ENCODE data around the gene ORM1.
"Not testable (repeated sequence)": the region's sequence is repeated elsewhere in the genome, so short reads cannot be mapped to it uniquely, and the experiment has no call there.

ORM1 gene

DNA sequence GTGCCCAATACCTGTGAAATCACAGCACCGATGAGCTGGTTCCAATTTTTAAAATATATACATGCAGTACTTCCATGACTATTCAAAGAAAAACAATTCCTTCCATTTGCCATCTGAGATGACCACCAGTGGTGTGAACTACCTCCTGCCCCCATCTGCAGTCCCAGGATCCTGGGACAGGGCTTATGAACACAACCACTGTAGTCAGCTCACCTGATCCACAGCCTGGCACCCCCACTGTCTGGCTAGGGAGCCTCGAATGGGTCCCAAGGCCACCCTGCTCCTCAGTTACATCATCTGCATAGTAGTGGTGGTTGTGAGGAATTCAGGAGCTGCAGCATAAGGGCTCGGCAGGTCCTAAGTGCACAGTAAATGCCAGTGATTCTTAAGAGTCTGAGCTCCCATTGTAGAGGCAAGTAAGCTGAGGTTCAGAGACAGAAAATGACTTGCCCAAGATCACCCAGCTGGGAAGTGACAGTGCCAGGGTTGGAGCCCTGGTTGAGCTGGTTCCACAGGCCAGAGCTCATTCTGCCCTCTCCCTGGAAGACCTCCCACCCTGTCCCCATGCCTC lies 2.9 kb downstream of the ORM1 start:
- not testable (repeated sequence) for DNase-seq

DNA sequence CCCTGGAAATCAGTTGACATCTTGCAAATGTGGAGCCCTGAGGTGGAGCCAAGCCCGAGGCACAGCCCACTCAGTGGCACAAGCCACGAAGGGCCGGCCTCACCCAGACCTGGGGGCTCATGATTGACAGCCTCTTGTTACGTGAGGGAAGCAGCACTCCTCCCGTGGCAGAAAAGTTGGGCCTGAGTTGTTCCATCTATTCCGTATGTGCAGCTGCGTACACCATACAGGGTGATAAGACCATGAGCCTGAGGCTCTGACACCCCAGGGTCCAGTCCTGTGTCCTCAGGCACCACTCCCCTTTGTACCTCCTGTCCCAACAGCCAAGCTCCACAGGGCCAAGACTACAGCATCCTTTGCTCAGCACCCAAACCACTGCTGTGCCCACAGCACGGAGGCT lies 4.9 kb downstream of the ORM1 start:
- DNase-seq = no peak

DNA sequence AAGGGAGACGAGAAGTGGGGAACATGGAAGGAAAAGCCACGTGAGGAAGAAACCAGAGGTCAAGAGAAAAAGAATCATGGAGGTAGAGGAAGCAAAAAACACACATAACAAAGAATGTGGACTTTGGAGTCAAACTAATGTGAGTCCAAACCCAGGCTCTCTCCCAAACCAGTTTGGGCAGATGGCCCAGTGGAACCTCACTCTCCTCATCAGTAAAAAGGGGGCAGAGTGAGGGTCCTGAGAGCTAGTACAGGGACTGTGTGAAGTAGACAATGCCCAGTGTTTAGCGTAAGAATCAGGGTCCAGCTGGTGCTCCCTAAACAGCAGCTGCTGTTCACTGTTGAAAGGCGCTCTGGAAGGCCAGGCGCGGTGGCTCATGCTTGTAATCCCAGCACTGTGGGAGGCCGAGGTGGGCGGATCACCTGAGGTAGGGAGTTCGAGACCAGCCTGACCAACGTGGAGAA lies 5.5 kb downstream of the ORM1 start:
- not testable (repeated sequence) for DNase-seq

DNA sequence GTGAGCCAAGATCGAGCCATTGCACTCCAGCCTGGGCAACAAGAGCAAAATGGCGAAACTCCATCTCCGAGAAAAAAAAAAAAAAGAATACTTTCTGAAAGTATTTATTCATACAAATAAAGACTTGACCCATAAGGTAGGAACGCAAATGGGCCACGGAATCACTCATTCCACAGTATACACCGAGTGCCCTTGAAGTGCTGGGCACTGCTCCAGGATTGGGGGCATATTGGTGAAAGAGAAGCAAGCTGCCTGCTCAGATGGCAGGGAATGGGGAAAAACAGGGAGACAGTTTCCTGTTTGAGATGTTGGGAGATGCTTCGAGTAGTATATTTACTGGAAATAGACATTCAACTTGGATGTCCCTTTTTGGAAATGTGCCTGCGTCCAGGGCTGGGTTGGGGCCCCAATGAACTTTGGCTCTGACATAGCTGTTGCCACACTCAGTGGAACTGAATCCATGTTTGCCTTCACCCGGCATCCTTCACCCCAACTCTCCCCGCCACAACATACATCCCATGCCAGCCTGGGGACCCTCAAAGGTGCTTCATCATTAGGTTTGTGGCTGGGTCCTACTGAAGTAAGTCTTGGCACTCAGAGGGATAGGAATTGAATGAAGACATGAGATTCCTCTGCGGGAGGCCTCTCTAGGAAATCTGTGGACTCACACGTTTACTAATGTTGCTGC lies 6.2 kb downstream of the ORM1 start:
- not testable (repeated sequence) for DNase-seq

DNA sequence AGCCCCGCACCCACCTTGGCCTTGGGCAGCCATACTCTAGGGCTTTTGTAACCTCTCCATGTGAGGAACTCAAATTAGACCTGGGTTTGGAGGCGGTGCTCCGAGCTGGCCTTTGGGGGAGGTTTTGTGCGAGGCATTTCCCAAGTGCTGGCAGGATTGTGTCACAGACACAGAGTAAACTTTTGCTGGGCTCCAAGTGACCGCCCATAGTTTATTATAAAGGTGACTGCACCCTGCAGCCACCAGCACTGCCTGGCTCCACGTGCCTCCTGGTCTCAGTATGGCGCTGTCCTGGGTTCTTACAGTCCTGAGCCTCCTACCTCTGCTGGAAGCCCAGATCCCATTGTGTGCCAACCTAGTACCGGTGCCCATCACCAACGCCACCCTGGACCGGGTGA lies 6.7 kb downstream of the ORM1 start, which contains the start of gene ORM2:
ORM2 (plus strand) TSS at position 245 of the 398 bp plus-strand sequence; CDS start at position 281, 36 bp downstream.
- DNase-seq = not testable (repeated sequence)

DNA sequence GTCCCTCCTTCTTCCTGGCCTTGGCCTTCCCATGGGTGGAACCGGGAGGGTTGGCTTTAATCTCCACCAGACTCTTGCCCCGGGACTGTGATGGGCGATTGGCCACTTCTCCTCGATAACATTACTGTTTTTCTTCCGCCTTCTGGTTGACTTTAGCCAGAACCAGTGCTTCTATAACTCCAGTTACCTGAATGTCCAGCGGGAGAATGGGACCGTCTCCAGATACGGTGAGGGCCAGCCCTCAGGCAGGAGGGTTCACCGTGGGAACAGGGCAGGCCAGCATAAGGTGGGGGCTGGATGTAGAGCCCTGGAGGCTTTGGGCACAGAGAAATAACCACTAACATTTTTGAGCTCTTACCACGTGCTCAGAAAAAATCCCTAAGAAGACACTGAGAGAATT lies 7.7 kb downstream of the ORM1 start:
- no peak for DNase-seq

DNA sequence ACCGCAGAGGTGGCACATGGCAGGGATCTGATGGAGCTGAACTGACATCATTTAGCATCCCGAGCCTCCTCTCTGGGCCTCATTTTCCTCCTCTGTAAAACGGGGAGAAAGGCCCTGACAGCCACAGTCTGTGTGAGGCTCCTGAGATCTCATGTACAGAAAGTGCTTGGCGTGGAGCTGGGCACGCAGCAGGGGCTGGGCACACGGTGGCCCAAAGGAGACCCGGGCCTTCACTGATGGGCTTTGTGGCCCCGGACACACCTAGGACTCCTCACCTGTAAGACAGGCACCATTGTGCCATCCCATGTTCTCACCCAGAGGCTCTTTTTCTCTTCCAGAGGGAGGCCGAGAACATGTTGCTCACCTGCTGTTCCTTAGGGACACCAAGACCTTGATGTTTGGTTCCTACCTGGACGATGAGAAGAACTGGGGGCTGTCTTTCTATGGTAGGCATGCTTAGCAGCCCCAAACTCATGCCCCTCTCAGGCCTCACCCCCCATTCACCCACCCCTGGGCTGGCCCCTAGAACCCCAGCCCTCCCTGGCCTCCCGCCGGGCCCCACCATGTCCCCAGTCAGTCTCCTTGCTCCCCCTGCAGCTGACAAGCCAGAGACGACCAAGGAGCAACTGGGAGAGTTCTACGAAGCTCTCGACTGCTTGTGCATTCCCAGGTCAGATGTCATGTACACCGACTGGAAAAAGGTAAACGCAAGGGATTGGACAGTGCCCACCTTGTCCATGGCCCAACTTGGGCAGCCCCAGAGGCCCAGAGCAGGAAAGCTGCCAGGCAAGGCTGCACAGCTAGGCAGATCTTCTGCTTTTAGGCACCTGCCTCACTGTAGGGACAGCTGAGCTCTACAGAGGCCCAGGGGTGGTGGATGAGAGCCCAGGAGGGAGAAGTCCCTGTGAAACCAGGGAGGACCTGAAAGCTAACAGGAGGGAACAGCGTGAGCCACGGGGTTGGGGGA lies 8.6 kb downstream of the ORM1 start:
- not testable (repeated sequence) for DNase-seq

DNA sequence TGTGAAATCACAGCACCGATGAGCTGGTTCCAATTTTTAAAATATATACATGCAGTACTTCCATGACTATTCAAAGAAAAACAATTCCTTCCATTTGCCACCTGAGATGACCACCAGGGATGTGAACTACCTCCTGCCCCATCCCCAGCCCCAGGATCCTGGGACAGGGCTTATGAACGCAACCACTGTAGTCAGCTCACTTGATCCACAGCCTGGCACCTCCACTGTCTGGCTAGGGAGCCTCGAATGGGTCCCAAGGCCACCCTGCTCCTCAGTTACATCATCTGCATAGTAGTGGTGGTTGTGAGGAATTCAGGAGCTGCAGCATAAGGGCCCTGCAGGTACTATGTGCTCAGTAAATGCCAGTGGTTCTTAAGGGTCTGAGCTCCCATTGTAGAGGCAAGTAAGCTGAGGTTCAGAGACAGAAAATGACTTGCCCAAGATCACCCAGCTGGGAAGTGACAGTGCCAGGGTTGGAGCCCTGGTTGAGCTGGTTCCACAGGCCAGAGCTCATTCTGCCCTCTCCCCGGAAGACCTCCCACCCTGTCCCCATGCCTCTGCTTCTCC lies 9.7 kb downstream of the ORM1 start:
- DNase-seq = not testable (repeated sequence)

DNA sequence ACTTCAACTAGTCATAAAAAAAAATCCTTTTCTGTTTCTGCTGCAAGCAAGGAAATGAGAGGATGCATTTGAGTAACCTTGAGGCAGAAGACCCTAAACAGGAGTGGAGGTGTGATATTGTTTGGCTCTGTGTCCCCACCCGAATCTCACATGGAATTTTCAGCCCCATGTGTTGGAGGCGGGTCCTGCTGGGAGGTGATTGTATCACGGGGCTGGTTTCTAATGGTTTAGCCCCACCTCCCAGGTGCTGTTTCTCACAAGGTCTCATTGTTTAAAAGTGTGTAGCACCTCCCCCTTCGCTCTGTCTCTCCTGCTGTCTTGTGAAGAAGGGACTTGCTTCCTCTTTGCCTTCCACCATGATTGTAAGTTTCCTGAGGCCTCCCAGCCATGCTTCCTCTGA lies 10.8 kb downstream of the ORM1 start:
- not testable (repeated sequence) for DNase-seq

DNA sequence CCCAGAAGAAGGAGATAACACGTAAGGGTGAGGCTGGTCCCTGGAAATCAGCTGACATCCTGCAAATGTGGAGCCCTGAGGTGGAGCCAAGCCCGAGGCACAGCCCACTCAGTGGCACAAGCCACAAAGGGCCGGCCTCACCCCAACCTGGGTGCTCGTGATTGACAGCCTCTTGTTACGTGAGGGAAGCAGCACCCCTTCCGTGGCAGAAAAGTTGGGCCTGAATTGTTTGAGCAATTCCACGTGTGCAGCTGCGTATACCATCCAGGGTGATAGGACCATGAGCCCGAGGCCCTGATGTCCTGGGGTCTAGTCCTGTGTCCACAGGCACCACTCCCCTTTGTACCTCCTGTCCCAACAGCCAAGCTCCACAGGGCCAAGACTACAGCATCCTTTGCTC lies 11.6 kb downstream of the ORM1 start:
- DNase-seq = no peak

DNA sequence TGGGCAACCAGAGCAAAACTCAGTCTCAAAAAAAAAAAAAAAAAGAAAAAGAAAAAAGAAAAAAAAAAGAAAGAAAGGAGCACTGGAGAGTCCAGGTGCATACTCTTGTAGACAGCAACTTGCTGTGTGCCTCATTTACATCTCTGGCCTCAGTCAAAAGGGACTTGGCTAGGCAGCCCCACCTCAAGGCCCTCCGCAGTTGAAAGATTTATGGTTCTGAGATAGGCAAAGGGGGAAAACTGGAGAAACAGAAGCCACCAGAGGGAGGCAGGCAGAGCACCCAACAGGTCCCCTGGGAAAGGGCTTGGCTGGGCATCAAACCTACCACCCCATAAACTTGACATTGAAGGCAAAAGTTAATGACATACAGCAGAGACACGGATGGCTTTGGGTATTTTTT lies 12.8 kb downstream of the ORM1 start:
- DNase-seq = no peak

DNA sequence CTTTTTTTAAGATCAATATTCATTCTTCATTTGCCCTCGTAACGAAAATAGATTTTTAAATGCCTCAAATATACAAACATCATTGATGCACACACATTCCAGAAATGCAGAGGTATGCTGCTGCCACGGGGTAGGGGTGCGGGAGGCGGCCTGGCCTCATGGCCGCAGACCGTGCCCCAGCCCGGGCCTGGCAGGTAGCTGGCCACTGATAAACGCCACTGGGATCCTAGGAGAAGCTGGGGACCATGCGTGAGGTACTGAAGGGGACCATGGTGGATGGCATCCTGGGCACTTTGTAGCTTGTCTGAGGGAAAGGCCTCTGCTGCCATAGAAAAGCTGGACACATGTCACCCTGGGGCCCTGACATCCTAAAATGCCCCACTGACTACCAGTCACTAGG lies 13.3 kb downstream of the ORM1 start:
- no peak for DNase-seq

DNA sequence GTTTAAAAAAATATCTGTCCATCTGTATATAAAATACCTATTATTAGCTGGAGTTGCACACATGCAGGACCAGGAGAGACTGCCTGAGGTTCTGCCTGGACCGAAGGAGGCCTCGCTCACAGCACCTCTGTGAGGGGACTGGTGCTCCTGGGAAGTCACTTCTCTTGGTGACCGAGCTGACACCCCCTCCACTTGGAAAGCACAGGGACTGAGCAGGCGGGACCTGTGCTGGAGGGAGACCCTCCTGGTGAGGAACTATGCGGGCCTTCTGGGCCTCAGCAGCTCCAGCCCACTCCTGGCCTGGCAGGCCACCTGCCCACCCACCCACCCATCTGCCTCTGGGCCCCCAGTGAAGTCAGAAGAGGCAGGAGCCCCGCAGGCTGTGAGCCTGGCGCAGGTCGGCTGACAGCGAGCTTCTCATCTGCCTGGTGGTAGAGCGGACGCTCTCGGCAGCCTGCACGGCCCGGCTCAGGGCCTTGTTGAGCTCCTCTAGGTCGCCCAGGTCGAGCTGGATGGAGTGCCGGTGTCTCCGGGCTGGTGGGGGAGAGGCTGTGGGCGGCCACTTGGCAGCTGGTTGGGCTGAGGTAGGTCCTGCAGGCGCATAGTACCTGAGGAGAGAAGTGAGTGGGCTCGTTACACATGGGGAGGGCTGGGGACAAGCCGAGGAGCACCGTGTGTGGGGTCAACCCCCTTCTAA lies 13.9 kb downstream of the ORM1 start:
- DNase-seq = no peak

DNA sequence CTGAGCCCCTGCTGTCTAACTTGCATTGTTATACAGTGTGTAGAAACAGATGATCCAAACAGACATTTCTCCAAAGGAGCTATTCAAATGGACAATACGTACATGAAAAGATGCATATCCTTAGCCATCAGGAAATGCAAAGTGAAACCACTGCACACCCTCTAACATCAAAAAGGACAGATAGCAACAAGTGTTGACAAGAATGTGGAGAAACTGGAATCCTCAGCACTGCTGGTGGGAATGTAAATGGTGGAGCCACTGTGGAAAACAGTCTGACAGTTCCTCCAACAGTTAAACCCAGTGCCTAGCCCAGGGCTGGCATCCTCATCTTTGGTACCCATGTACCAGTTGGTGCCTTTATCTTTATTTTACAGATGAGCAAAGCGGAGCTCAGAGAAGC lies 15.3 kb downstream of the ORM1 start:
- DNase-seq = no peak

DNA sequence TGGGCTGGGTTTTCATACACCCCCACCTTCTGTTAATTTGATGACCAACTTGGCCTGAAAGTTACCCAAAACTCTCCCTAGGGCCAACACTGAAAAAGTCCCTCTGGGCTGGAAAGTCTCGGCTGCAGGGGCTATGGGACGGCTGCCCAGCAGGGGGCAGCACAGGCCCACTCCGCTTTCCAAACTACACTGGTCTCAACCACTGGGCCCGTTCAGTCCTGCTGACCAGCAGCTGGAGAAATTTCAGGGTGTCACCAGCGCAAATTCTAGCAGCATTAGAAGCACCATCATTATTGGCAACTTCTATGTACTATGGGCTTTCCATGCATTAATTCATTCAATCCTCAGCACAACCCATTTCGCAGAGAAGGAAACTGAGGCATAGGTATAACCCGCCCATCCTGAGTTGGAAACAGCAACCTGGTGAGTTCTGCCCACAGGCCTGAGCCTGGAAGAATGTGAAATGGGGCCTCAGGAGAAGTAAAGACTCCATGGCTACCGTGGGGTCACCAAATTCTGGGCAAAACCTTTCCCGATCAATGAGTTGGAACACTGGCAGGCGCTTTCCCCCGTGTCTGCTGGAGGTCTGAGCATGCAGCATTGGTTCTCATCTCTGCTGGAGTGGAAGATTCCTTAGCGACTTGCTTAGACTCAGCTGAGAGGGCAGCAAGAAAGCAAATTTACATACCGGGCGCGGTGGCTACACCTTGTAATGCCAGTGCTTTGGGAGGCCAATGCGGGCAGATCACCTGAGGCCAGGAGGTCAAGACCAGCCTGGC lies 16.4 kb downstream of the ORM1 start:
- DNase-seq = no peak

DNA sequence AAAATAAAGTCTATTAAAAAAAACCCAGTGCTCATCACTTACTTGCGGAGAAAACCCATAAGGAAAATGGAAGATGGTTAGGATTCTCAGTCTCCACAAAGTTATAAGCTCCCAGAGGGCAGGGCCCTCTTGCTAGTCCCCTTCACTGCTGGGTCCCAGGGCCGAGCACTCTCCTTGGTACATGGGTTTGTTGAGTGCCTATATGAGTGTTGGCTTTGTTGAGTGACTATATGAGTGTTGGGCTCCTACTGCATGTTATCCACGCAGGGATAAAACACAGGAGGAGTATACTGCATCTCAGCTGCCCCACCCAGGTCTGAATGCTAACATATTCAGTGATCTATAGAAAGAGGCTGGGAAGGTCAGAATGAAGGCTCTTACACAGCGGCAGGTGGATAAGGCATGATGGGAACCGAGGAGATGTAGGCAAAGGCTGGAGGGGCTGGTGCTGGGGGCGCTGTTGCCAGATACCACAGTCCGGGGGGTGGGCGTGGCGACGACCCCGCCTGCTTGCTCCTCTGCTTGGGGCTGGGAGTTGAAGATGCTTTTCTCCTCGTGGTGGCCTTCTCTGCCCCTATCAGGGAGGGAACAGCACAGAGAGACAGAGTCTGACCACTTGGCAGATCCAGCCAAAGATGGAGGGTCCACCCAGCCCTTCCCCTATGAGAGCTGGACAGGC lies 18.4 kb downstream of the ORM1 start:
- DNase-seq = no peak

DNA sequence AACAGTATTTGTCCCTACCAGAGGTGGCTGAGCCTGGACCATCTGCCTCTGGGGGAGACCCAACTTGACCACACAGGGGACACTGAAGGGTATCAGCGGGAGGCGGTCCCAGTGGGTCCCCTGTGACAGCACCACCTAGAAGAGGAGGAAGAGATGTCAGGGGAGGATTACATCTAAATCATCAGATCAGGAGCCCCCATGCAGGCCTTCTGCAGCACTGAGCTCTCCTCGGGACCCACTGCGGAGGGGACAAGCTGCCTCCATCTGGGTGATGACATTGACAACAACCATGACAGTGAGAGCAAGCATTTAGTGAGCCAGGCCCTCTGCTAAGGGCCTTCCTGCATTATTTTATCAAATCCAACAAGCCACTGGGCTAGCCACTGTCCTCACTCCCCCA lies 19.1 kb downstream of the ORM1 start:
- no peak for DNase-seq

DNA sequence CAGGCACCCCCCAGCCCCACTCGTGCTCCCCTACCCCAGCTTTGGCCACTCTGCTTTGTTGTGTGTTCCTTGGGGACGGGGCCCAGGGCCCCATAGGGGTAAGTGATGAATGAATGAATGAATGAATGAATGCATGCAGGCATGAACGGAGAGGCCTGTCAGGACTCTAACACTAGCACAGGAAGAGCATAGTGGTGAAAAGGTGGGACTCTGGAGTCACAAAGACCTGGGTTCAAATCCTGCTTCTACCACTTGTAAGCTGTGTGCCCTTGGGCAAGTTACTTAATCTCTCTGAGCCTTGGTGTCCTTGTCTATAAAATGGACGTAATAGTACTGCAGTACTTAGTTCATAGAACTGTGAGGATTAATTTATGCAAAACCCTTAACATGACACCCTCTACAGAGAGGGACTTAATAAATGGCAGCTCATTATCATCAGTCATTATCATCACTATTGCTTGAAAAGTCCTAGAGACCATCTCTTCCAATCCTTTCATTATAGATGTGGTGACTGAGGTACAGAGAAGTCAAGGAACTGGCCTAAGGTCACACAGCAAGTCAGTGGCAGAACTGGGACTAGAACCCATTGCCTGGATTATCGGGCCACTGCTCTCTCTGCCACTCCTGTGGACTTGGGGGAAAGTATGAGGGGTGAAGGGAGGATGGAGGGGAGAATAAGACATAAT lies 20.0 kb downstream of the ORM1 start:
- DNase-seq = no peak

DNA sequence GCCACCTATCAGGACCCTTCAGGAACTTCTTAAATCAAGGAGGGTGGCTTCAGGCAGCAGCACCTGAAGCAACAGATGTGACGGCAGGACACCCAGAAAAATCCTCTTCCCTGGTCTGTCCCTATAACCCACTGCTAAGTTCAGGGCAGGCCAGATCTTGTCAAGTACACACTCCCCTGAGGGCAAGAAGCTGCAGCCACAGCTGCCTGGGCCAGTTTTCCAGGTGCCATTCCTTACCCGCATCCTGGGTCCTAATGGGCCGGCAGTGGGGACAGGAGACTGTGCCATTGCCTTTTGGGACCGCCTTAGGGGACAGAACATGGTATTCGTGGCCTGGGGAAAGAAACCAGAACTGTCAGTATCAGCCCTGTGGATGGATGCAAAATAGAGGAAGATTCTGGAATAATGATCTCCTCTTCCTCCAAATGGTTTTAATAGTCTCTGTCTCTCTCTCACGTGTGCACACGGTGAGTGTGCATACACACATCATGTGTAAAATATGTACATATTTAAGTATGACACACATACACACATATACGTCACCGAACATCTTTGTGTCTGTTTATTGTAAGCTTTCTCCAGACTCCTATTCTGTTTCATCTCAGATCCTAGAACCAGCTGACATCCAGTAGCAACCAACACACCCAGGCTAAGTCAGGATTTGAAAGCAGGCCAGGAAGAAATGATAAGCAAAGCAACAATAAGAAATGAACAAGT lies 20.7 kb downstream of the ORM1 start:
- DNase-seq = no peak

DNA sequence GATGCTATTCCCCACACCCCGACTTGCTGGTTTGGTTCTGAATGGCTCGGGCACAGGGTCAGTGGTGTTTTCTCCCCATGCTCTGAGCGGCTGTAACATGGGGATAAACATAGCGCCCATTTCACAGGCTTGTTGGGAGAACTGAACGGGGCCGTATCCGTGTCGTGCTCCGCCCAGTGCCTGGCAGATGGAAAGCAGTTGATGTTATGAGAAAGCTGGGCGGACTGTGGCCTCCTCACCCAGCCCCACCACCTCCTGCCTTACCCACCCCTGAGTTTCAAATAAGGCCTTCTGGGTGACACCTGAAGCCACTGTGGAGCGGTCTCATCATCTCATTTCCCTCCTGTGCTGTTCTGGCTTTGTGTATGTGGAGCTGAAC lies 21.3 kb downstream of the ORM1 start:
- DNase-seq = no peak

Data from cortex of kidney (tissue), 1 donor.